G401 (cell line): ENCODE data around the gene FANCL. TPM values are rescaled to one million over a fixed set of nuclear protein-coding genes. Genes with fewer than 3 reads are reported as not detected.
"Not testable (repeated sequence)": the region's sequence is repeated elsewhere in the genome, so short reads cannot be mapped to it uniquely, and the experiment has no call there.

Experiments
- DNase-seq: peaks from one replicate; pipeline ENCODE4 v3.0.0-alpha.2; 2015; ENCODE audit warnings: low spot score
- in situ Hi-C: cut with HindIII; loops from 2 replicates; pipeline ENCODE4 v1.10.0; 2016; ENCODE audit warnings: low sequenced_read_pairs, mixed read lengths
- total RNA-seq: library from RNA; depleted of rRNA; stranded (reverse); fragments of >200 nt; shearing (Covaris generic); gene quantifications from 2 replicates; pipeline ENCODE4 v1.2.3, GENCODE V29; 2014; rRNA removed

Gene FANCL
- total RNA-seq, result 31.6 and 40.5 TPM in 2 replicates

GRCh38 chr2:58240670-58241545 lies at the start of gene FANCL:
FANCL (minus strand) TSS chr2:58241325; CDS start chr2:58241313, 12 bp downstream.
- in situ Hi-C loops, result no loop called here
- DNase-seq, result peak; percentile 78

- no peak for DNase-seq
- in situ Hi-C loops, result no loop called here
These were observed 47.9 kb upstream of the FANCL start for GRCh38 chr2:58289029-58289428.

- DNase-seq, result no peak
- in situ Hi-C loops, result no loop called here
These were observed 42.8 kb upstream of the FANCL start for GRCh38 chr2:58283931-58284330.

GRCh38 chr2:58275144-58275543 lies 34.0 kb upstream of the FANCL start:
- in situ Hi-C loops, DNase-seq: not testable (repeated sequence)

GRCh38 chr2:58271826-58272225 lies 30.7 kb upstream of the FANCL start:
- DNase-seq, result no peak

GRCh38 chr2:58268685-58269084 lies 27.6 kb upstream of the FANCL start:
- in situ Hi-C loops, result no loop called here
- no peak for DNase-seq

More at GRCh38 chr2:58271826-58272225, 30.7 kb upstream of the FANCL start:
- in situ Hi-C loops, result no loop called here

GRCh38 chr2:58266211-58266610 lies 25.1 kb upstream of the FANCL start:
- DNase-seq, result no peak
- in situ Hi-C loops, result no loop called here

GRCh38 chr2:58261209-58261608 lies 20.1 kb upstream of the FANCL start:
- in situ Hi-C loops, result no loop called here
- DNase-seq, result no peak

GRCh38 chr2:58258456-58258855 lies 17.3 kb upstream of the FANCL start:
- DNase-seq, in situ Hi-C loops: not testable (repeated sequence)

GRCh38 chr2:58251331-58252201 lies 10.4 kb upstream of the FANCL start:
- in situ Hi-C loops, DNase-seq: not testable (repeated sequence)

GRCh38 chr2:58241546-58241864 lies 380 bp upstream of the FANCL start:
- in situ Hi-C loops, result no loop called here
- no peak for DNase-seq

GRCh38 chr2:58239243-58239925 lies 1.7 kb downstream of the FANCL start:
- DNase-seq, result peak; percentile 8
- in situ Hi-C loops, result no loop called here

GRCh38 chr2:58237741-58238140 lies 3.4 kb downstream of the FANCL start:
- DNase-seq, result peak; percentile 14
- in situ Hi-C loops, result no loop called here

GRCh38 chr2:58235984-58236383 lies 5.1 kb downstream of the FANCL start:
- no peak for DNase-seq
- in situ Hi-C loops, result no loop called here

- in situ Hi-C loops, result no loop called here
- DNase-seq, result no peak
These were observed 6.0 kb downstream of the FANCL start for GRCh38 chr2:58235170-58235569.

GRCh38 chr2:58228299-58228698 lies 12.8 kb downstream of the FANCL start:
- in situ Hi-C loops, result no loop called here
- no peak for DNase-seq

GRCh38 chr2:58227171-58227917 lies 13.8 kb downstream of the FANCL start:
- DNase-seq, result no peak
- in situ Hi-C loops, result no loop called here

- DNase-seq, result no peak
- in situ Hi-C loops, result no loop called here
These were observed 19.2 kb downstream of the FANCL start for GRCh38 chr2:58221909-58222308.

GRCh38 chr2:58215429-58215828 lies 25.7 kb downstream of the FANCL start:
- DNase-seq, result no peak
- in situ Hi-C loops, result no loop called here
